ENCODE data around the gene PTPRM. TPM values are rescaled to one million over a fixed set of nuclear protein-coding genes. Genes with fewer than 3 reads are reported as not detected.

PTPRM gene
- total RNA-seq, 1 experiment from 2014 or later, result 42.3 TPM

GRCh38 chr18:7807936-7808453 lies 240.9 kb downstream of the PTPRM start:
- no peaks in the 10 kb centered on the region for H3K27me3 Mint-ChIP-seq (ENCODE audit: unreplicated experiment)
- peaks cover 11% of the 10 kb centered on the region for H3K4me1 Mint-ChIP-seq (ENCODE audit: low read depth, unreplicated experiment)
- H3K27ac Mint-ChIP-seq (ENCODE audit: unreplicated experiment), result no peak overlapping the region
- H3K4me3 Mint-ChIP-seq (ENCODE audit: low read depth, unreplicated experiment), result no peak overlapping the region
- no peak for DNase-seq
- CTCF ChIA-PET, result no interaction called here
- intact Hi-C loops (cut with micrococcal nuclease; ENCODE audit: unreplicated experiment), result no loop called here
- no peaks in the 10 kb centered on the region for H3K36me3 Mint-ChIP-seq (ENCODE audit: insufficient read depth, unreplicated experiment)
- no TSS peak for BruUV-seq (replicated peaks)
- no peaks in the 10 kb centered on the region for H3K9me3 Mint-ChIP-seq (ENCODE audit: low read depth, unreplicated experiment)
- no peak for TF ChIP-seq CTCF (IDR thresholded peaks at IDR 0.05; ENCODE audit: unreplicated experiment)

GRCh38 chr18:7808992-7809391 lies 241.9 kb downstream of the PTPRM start:
- intact Hi-C loops (cut with micrococcal nuclease; ENCODE audit: unreplicated experiment), result no loop called here
- TF ChIP-seq CTCF (IDR thresholded peaks at IDR 0.05; ENCODE audit: unreplicated experiment), result no peak
- Mint-ChIP-seq H3K36me3 (ENCODE audit: insufficient read depth, unreplicated experiment) (no peaks in the 10 kb centered on the region), H3K9me3 (ENCODE audit: low read depth, unreplicated experiment) (peaks cover 2% of the 10 kb centered on the region), H3K27ac (ENCODE audit: unreplicated experiment) (no peak overlapping the region), H3K4me3 (ENCODE audit: low read depth, unreplicated experiment) (no peak overlapping the region), H3K27me3 (ENCODE audit: unreplicated experiment) (no peaks in the 10 kb centered on the region), H3K4me1 (ENCODE audit: low read depth, unreplicated experiment) (peaks cover 14% of the 10 kb centered on the region)
- DNase-seq, result no peak
- CTCF ChIA-PET, result no interaction called here
- no TSS peak for BruUV-seq (replicated peaks)

- CTCF ChIA-PET, result no interaction called here
- Mint-ChIP-seq H3K27ac (ENCODE audit: unreplicated experiment) (no peak overlapping the region), H3K4me3 (ENCODE audit: low read depth, unreplicated experiment) (no peak overlapping the region), H3K9me3 (ENCODE audit: low read depth, unreplicated experiment) (peaks cover 4% of the 10 kb centered on the region), H3K36me3 (ENCODE audit: insufficient read depth, unreplicated experiment) (no peaks in the 10 kb centered on the region), H3K4me1 (ENCODE audit: low read depth, unreplicated experiment) (peaks cover 14% of the 10 kb centered on the region), H3K27me3 (ENCODE audit: unreplicated experiment) (no peaks in the 10 kb centered on the region)
- TF ChIP-seq CTCF (IDR thresholded peaks at IDR 0.05; ENCODE audit: unreplicated experiment), result no peak
- no TSS peak for BruUV-seq (replicated peaks)
- DNase-seq, result no peak
- intact Hi-C loops (cut with micrococcal nuclease; ENCODE audit: unreplicated experiment), result no loop called here
Observed at GRCh38 chr18:7809455-7809854, 242.3 kb downstream of the PTPRM start.

GRCh38 chr18:7809978-7810377 lies 242.9 kb downstream of the PTPRM start:
- Mint-ChIP-seq H3K4me3 (ENCODE audit: low read depth, unreplicated experiment) (no peak overlapping the region), H3K36me3 (ENCODE audit: insufficient read depth, unreplicated experiment) (no peaks in the 10 kb centered on the region), H3K4me1 (ENCODE audit: low read depth, unreplicated experiment) (peaks cover 14% of the 10 kb centered on the region), H3K9me3 (ENCODE audit: low read depth, unreplicated experiment) (peaks cover 8% of the 10 kb centered on the region), H3K27me3 (ENCODE audit: unreplicated experiment) (no peaks in the 10 kb centered on the region), H3K27ac (ENCODE audit: unreplicated experiment) (no peak overlapping the region)
- TF ChIP-seq CTCF (IDR thresholded peaks at IDR 0.05; ENCODE audit: unreplicated experiment), result no peak
- no TSS peak for BruUV-seq (replicated peaks)
- CTCF ChIA-PET, result no interaction called here
- intact Hi-C loops (cut with micrococcal nuclease; ENCODE audit: unreplicated experiment), result no loop called here
- DNase-seq, result no peak

Data from Calu3 (cell line).